Cardiac fibroblast (primary cell): Measurements from ENCODE around the gene GDAP2.

ENCODE experiments used
- DNase-seq, 2 donors: peaks; one replicate each; pipeline versions ENCODE4 v3.0.0 to v3.0.0-alpha.2; 2010; ENCODE audit warnings: low read depth in 2 of 2
- H3K4me3 ChIP-seq, 2 donors: replicated peaks in 1 of 2; 1 replicate in 1 of 2; 2 replicates in 1 of 2; pipeline ENCODE4 v1.5.1; 2011; ENCODE audit warnings: low read depth in 2 of 2, low read length in 2 of 2, mild to moderate bottlenecking in 2 of 2, moderate library complexity in 1 of 2
- TF ChIP-seq, protein P1 (sequence below): IDR thresholded peaks from one replicate; pipeline ENCODE4 v1.5.1; 2011; ENCODE audit warnings: low read depth, mild to moderate bottlenecking, low read length, inconsistent platforms

GDAP2 gene, protein sequence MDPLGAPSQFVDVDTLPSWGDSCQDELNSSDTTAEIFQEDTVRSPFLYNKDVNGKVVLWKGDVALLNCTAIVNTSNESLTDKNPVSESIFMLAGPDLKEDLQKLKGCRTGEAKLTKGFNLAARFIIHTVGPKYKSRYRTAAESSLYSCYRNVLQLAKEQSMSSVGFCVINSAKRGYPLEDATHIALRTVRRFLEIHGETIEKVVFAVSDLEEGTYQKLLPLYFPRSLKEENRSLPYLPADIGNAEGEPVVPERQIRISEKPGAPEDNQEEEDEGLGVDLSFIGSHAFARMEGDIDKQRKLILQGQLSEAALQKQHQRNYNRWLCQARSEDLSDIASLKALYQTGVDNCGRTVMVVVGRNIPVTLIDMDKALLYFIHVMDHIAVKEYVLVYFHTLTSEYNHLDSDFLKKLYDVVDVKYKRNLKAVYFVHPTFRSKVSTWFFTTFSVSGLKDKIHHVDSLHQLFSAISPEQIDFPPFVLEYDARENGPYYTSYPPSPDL

DNA sequence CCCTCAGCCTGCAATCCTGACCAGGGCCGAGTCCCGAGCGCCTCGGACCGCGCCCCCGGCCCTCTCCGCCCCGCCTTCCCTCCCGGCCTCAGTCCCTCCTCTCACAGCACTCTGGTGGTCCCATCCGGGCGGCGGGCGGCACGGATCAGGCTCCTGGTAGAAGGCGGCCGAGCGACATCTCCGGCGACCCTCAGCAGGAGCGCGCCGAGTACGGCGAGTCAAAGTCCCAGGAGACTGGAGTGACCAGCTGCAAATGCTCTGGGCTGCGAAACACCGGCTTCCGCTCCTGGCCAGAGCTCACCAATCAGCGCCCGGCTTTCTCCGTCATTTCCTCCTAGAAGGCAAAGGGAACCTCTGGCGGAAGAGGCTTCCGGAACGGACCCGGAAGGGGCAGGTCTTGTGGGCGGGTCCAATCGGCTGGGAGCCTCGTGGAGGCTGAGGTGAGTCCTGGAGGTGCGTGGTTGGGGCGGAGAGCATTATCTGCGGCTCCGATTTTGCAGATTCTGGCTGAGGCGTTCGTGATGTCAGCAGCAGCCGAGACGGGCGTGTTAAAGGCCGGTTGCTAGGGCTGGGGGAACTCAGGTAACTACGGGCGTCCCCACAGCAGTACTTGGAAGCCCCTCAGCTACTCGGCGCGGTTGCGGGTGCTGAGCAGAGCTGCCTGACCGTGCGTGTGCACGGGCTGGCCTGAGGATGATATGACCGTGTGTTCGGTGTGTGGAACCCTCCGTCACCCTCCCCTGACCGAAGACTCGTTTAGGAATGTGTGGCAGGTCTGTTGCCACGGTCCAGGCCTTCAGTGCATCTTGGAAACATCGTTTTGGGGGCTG lies at the start of gene GDAP2, which contains the start of gene WDR3:
Gene GDAP2 (minus strand): TSS at position 279 of the 830 bp plus-strand sequence. CDS start 9,264 bp downstream, outside the sequence.
Gene WDR3 (plus strand): TSS at position 397 of the 830 bp plus-strand sequence. CDS start 3,581 bp downstream, outside the sequence.
- peak; percentile 97 for DNase-seq
- TF ChIP-seq, protein P1, sequence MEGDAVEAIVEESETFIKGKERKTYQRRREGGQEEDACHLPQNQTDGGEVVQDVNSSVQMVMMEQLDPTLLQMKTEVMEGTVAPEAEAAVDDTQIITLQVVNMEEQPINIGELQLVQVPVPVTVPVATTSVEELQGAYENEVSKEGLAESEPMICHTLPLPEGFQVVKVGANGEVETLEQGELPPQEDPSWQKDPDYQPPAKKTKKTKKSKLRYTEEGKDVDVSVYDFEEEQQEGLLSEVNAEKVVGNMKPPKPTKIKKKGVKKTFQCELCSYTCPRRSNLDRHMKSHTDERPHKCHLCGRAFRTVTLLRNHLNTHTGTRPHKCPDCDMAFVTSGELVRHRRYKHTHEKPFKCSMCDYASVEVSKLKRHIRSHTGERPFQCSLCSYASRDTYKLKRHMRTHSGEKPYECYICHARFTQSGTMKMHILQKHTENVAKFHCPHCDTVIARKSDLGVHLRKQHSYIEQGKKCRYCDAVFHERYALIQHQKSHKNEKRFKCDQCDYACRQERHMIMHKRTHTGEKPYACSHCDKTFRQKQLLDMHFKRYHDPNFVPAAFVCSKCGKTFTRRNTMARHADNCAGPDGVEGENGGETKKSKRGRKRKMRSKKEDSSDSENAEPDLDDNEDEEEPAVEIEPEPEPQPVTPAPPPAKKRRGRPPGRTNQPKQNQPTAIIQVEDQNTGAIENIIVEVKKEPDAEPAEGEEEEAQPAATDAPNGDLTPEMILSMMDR: no peak
- peak within 1 kb of the TSS; percentile 91 to 96 for H3K4me3 ChIP-seq

DNA sequence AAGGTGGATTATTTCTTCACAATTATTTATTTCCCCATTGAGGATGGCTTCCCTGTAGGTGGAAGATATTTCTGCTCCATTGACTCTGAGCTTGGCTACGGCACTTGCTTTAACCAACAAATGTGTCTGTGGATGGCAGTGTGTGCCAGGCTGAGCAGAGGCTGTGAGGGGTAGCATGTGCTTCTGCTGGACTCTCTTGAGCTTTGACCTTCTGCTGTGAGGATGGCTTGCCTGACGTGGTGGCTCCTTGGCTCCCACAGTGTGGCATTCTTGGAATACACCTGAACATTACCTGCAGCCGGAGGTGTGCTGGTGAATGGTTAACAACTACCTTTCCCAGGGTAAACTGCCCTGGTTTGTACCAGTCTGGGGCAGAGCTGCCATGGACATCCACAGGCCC lies 47.0 kb upstream of the GDAP2 start:
- TF ChIP-seq, protein P1: no peak
- no peak overlapping the region for H3K4me3 ChIP-seq
- DNase-seq: no peak

DNA sequence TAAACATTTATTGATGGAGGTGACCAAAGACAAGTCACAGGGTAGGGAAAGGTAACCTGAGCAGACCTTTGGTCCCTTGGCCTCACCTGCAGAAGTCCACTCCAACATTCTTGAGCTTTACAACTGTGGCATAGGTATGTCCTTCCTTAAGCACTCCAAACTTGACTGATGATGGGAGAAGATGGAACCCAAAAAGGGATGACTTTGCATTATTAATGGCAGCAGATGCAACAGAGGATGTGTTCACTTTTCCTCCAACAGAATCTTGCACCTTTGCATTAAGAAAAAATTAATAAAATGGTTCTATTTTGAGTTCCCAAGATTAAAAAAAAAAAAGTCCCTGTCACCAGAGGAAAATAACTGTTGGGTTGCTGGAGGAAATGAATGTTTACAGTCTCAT lies 42.4 kb upstream of the GDAP2 start:
- TF ChIP-seq, protein P1: no peak
- H3K4me3 ChIP-seq: no peak overlapping the region
- no peak for DNase-seq

DNA sequence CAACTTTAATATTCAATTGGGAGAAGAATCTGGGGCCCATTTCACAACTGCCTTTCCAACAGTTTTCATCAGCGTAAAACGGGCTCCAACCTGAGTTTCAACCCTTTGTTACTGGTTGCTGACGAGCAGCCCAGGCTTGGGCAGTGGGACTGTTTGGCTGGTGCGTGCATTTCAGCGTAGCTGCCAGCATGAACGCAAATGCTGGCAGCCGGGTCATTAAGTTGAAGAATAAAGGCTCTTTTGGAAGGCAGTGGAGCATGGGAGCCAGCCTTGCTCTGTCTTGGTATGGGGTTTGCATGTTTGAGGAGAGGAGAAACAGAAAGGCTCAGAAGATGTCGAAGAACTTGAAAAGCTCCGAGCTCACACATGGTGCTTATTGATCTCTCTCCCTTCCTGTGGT lies 40.8 kb upstream of the GDAP2 start:
- no peak for DNase-seq
- TF ChIP-seq, protein P1: no peak
- no peak overlapping the region for H3K4me3 ChIP-seq

DNA sequence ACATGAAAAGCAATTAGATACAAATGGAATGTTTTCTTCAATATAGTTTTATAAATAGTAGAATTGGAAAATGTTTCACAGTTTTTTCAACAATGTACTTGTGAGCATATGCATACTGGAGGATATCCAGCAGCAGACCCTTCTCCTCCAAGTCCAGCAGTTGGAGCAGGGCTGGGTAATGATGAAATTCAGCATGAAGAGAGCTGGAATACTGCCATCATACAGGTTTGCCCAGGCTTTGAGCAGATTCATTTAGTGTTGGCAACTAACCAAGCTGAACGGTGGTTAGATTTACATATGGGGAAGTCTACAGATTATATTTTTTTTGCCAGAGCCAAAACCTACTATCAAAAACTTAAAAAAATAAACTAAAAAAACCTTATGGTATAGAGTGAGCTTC lies 38.5 kb upstream of the GDAP2 start:
- TF ChIP-seq, protein P1: no peak
- H3K4me3 ChIP-seq: no peak overlapping the region
- DNase-seq: peak; percentile 31 to 55

DNA sequence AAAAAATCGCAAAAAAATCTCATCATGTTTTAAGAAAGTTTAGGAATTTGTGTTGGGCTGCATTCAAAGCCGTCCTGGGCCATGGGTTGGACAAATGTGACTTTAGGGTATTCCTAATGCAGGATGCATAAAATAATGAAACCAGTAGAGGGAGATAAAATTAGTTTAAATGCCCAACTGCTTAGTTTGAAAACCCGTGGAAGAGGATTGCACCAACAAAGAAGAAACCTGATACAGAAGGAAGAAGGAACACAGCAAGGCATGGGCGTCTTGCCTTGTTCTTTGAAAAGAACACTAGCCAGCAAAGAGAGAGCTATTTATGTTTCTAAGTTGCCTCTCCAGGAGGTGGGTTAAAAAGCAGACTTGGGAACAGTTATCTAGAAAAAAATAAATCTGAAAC lies 38.1 kb upstream of the GDAP2 start:
- H3K4me3 ChIP-seq: no peak overlapping the region
- TF ChIP-seq, protein P1: no peak
- DNase-seq: peak; percentile 52 to 71
